Keratinocyte (primary cell): ENCODE data around the gene PARD3.

Experiments used
- EZH2 ChIP-seq: IDR thresholded peaks from one replicate; pipeline ENCODE4 v1.6.1; 2012; ENCODE audit warnings: inconsistent platforms, mild to moderate bottlenecking, low read length, moderate library complexity
- TF ChIP-seq, protein P1 (sequence below), 3 experiments: IDR thresholded peaks in 1 of 3; conservative IDR thresholded peaks in 1 of 3; optimal IDR thresholded peaks in 1 of 3; 2 replicates in 2 of 3; 3 replicates in 1 of 3; pipeline versions ENCODE3 to v1.5.1; 2011; ENCODE audit warnings: low read length in 3 of 3, mild to moderate bottlenecking in 3 of 3, moderate library complexity in 2 of 3, control low read depth in 1 of 3, inconsistent platforms in 1 of 3; ENCODE audit not compliant: insufficient read depth in 2 of 3; ENCODE audit errors: extremely low read depth in 1 of 3

DNA sequence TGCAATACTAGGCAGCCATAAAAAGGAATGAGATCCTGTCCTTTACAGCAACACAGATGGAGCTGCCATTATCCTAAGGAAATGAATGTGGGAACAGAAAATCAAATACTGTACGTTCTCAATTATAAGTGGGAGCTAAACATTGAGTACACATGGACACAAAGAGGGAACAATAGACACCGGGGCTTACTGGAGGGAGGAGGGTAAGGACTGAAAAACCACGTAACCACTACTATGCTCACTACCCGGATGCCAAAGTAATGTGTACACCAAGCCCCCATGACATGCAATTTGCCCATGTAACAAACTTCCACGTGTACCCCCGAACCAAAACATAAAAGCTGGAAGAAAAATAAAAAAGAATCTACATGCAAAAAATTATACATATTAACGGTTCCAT lies 587.0 kb downstream of the PARD3 start:
- TF ChIP-seq, protein P1, sequence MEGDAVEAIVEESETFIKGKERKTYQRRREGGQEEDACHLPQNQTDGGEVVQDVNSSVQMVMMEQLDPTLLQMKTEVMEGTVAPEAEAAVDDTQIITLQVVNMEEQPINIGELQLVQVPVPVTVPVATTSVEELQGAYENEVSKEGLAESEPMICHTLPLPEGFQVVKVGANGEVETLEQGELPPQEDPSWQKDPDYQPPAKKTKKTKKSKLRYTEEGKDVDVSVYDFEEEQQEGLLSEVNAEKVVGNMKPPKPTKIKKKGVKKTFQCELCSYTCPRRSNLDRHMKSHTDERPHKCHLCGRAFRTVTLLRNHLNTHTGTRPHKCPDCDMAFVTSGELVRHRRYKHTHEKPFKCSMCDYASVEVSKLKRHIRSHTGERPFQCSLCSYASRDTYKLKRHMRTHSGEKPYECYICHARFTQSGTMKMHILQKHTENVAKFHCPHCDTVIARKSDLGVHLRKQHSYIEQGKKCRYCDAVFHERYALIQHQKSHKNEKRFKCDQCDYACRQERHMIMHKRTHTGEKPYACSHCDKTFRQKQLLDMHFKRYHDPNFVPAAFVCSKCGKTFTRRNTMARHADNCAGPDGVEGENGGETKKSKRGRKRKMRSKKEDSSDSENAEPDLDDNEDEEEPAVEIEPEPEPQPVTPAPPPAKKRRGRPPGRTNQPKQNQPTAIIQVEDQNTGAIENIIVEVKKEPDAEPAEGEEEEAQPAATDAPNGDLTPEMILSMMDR (optimal IDR thresholded peaks at IDR 0.05 in 1 of 3, IDR thresholded peaks at IDR 0.05 in 1 of 3, conservative IDR thresholded peaks at IDR 0.05 in 1 of 3; ENCODE audit: extremely low read depth in 1 of 3, insufficient read depth in 2 of 3, low read length in 3 of 3), result no peak
- TF ChIP-seq EZH2, result no peak
